ENCODE data around the gene ZBTB38.

ZBTB38 gene

GRCh38 chr3:141395005-141395589 lies 26.8 kb downstream of the ZBTB38 start:
- H3K4me3 ChIP-seq (ENCODE audit: low read length): no peak overlapping the region
- no peak overlapping the region for H4K8ac ChIP-seq (ENCODE audit: low read depth, low read length)
- H3K79me2 ChIP-seq (ENCODE audit: control insufficient read depth, insufficient read depth, low read length): no peaks in the 10 kb centered on the region
- no peak overlapping the region for H3K27ac ChIP-seq (ENCODE audit: low read depth, low read length)
- H2BK5ac ChIP-seq (ENCODE audit: low read length): no peak overlapping the region
- no peak overlapping the region for H3K4me2 ChIP-seq (ENCODE audit: low read length)
- H3K27me3 ChIP-seq (ENCODE audit: insufficient read depth, low read length, poor library complexity): no peaks in the 10 kb centered on the region
- no peak overlapping the region for H3K9ac ChIP-seq (ENCODE audit: low read length)
- H3K4me1 ChIP-seq (ENCODE audit: control insufficient read depth, low read depth, low read length): peaks cover 15% of the 10 kb centered on the region
- no peak overlapping the region for H2BK15ac ChIP-seq (replicated peaks; ENCODE audit: low read depth)
- H3K4ac ChIP-seq (ENCODE audit: low read depth, low read length): no peak overlapping the region
- no CpG with 5 or more reads among the region's 5 CpGs for WGBS (ENCODE audit: extremely low coverage, insufficient coverage, low lambda C conversion rate)
- no peak overlapping the region for H3K23ac ChIP-seq (ENCODE audit: low read length)
- H2AK5ac ChIP-seq (ENCODE audit: low read length): no peak overlapping the region
- no peak overlapping the region for H4K5ac ChIP-seq (ENCODE audit: low read length)
- no peaks in the 10 kb centered on the region for H3K36me3 ChIP-seq (ENCODE audit: control insufficient read depth, insufficient read depth, low read length)
- no peak overlapping the region for H3K18ac ChIP-seq (ENCODE audit: low read length)
- H2BK120ac ChIP-seq (ENCODE audit: low read depth, low read length): no peak overlapping the region
- no peak for DNase-seq
- H3K56ac ChIP-seq (ENCODE audit: low read length): no peak overlapping the region
- H3K79me1 ChIP-seq (ENCODE audit: low read length): no peaks in the 10 kb centered on the region

GRCh38 chr3:141397996-141398395 lies 29.7 kb downstream of the ZBTB38 start:
- no peaks in the 10 kb centered on the region for H3K79me2 ChIP-seq (ENCODE audit: control insufficient read depth, insufficient read depth, low read length)
- H4K8ac ChIP-seq (ENCODE audit: low read depth, low read length): no peak overlapping the region
- no peak overlapping the region for H3K18ac ChIP-seq (ENCODE audit: low read length)
- WGBS (ENCODE audit: extremely low coverage, insufficient coverage, low lambda C conversion rate): no CpG with 5 or more reads among the region's 5 CpGs
- H3K27ac ChIP-seq (ENCODE audit: low read depth, low read length): no peak overlapping the region
- H3K4me3 ChIP-seq (ENCODE audit: low read length): no peak overlapping the region
- no peak overlapping the region for H3K4ac ChIP-seq (ENCODE audit: low read depth, low read length)
- H3K4me1 ChIP-seq (ENCODE audit: control insufficient read depth, low read depth, low read length): peaks cover 15% of the 10 kb centered on the region
- no peak overlapping the region for H2BK5ac ChIP-seq (ENCODE audit: low read length)
- no peak for DNase-seq
- H4K5ac ChIP-seq (ENCODE audit: low read length): no peak overlapping the region
- H3K79me1 ChIP-seq (ENCODE audit: low read length): no peaks in the 10 kb centered on the region
- no peak overlapping the region for H2BK120ac ChIP-seq (ENCODE audit: low read depth, low read length)
- H3K23ac ChIP-seq (ENCODE audit: low read length): no peak overlapping the region
- no peak overlapping the region for H3K4me2 ChIP-seq (ENCODE audit: low read length)
- H3K56ac ChIP-seq (ENCODE audit: low read length): no peak overlapping the region
- H3K27me3 ChIP-seq (ENCODE audit: insufficient read depth, low read length, poor library complexity): no peaks in the 10 kb centered on the region
- H3K9ac ChIP-seq (ENCODE audit: low read length): no peak overlapping the region
- H3K36me3 ChIP-seq (ENCODE audit: control insufficient read depth, insufficient read depth, low read length): no peaks in the 10 kb centered on the region
- peak overlapping the region; percentile 62 for H2BK15ac ChIP-seq (replicated peaks; ENCODE audit: low read depth)
- H2AK5ac ChIP-seq (ENCODE audit: low read length): no peak overlapping the region

GRCh38 chr3:141399200-141399599 lies 30.9 kb downstream of the ZBTB38 start:
- no peak overlapping the region for H2BK5ac ChIP-seq (ENCODE audit: low read length)
- H3K79me2 ChIP-seq (ENCODE audit: control insufficient read depth, insufficient read depth, low read length): no peaks in the 10 kb centered on the region
- WGBS (ENCODE audit: extremely low coverage, insufficient coverage, low lambda C conversion rate): no CpG with 5 or more reads among the region's 2 CpGs
- H2BK15ac ChIP-seq (replicated peaks; ENCODE audit: low read depth): no peak overlapping the region
- H3K27me3 ChIP-seq (ENCODE audit: insufficient read depth, low read length, poor library complexity): no peaks in the 10 kb centered on the region
- H3K56ac ChIP-seq (ENCODE audit: low read length): no peak overlapping the region
- no peak overlapping the region for H2BK120ac ChIP-seq (ENCODE audit: low read depth, low read length)
- no peak overlapping the region for H2AK5ac ChIP-seq (ENCODE audit: low read length)
- no peak overlapping the region for H3K4me2 ChIP-seq (ENCODE audit: low read length)
- no peak overlapping the region for H3K9ac ChIP-seq (ENCODE audit: low read length)
- H3K4ac ChIP-seq (ENCODE audit: low read depth, low read length): no peak overlapping the region
- H4K5ac ChIP-seq (ENCODE audit: low read length): no peak overlapping the region
- peak; percentile 87 for DNase-seq
- no peak overlapping the region for H4K8ac ChIP-seq (ENCODE audit: low read depth, low read length)
- H3K27ac ChIP-seq (ENCODE audit: low read depth, low read length): peak overlapping the region; percentile 45
- H3K4me1 ChIP-seq (ENCODE audit: control insufficient read depth, low read depth, low read length): peaks cover 10% of the 10 kb centered on the region
- H3K18ac ChIP-seq (ENCODE audit: low read length): peak overlapping the region; percentile 47
- no peak overlapping the region for H3K23ac ChIP-seq (ENCODE audit: low read length)
- no peaks in the 10 kb centered on the region for H3K79me1 ChIP-seq (ENCODE audit: low read length)
- H3K36me3 ChIP-seq (ENCODE audit: control insufficient read depth, insufficient read depth, low read length): no peaks in the 10 kb centered on the region
- H3K4me3 ChIP-seq (ENCODE audit: low read length): no peak overlapping the region

GRCh38 chr3:141400073-141400971 lies 32.0 kb downstream of the ZBTB38 start:
- Histone ChIP-seq H3K56ac (ENCODE audit: low read length) (peak overlapping the region; percentile 45), H2BK120ac (ENCODE audit: low read depth, low read length) (peak overlapping the region; percentile 69), H2AK5ac (ENCODE audit: low read length) (no peak overlapping the region), H3K23ac (ENCODE audit: low read length) (no peak overlapping the region), H4K5ac (ENCODE audit: low read length) (no peak overlapping the region), H3K79me2 (ENCODE audit: control insufficient read depth, insufficient read depth, low read length) (no peaks in the 10 kb centered on the region), H3K27me3 (ENCODE audit: insufficient read depth, low read length, poor library complexity) (no peaks in the 10 kb centered on the region), H3K9ac (ENCODE audit: low read length) (peak overlapping the region; percentile 31), H3K79me1 (ENCODE audit: low read length) (no peaks in the 10 kb centered on the region), H3K4me2 (ENCODE audit: low read length) (no peak overlapping the region), H3K4me1 (ENCODE audit: control insufficient read depth, low read depth, low read length) (peaks cover 7% of the 10 kb centered on the region), H2BK15ac (replicated peaks; ENCODE audit: low read depth) (peak overlapping the region; percentile 65), H3K36me3 (ENCODE audit: control insufficient read depth, insufficient read depth, low read length) (no peaks in the 10 kb centered on the region), H4K8ac (ENCODE audit: low read depth, low read length) (no peak overlapping the region), H3K4ac (ENCODE audit: low read depth, low read length) (peak overlapping the region; percentile 76), H2BK5ac (ENCODE audit: low read length) (peak overlapping the region; percentile 74), H3K18ac (ENCODE audit: low read length) (peak overlapping the region; percentile 7), H3K27ac (ENCODE audit: low read depth, low read length) (peak overlapping the region; percentile 77), H3K4me3 (ENCODE audit: low read length) (no peak overlapping the region)
- 100% methylated on average over 1 of the region's 5 CpGs for WGBS (ENCODE audit: extremely low coverage, insufficient coverage, low lambda C conversion rate)
- no peak for DNase-seq

- no peak overlapping the region for H2BK120ac ChIP-seq (ENCODE audit: low read depth, low read length)
- no peaks in the 10 kb centered on the region for H3K79me1 ChIP-seq (ENCODE audit: low read length)
- H2BK15ac ChIP-seq (replicated peaks; ENCODE audit: low read depth): no peak overlapping the region
- no peak overlapping the region for H3K4me2 ChIP-seq (ENCODE audit: low read length)
- H4K5ac ChIP-seq (ENCODE audit: low read length): no peak overlapping the region
- H2BK5ac ChIP-seq (ENCODE audit: low read length): no peak overlapping the region
- H3K4me1 ChIP-seq (ENCODE audit: control insufficient read depth, low read depth, low read length): peaks cover 7% of the 10 kb centered on the region
- WGBS (ENCODE audit: extremely low coverage, insufficient coverage, low lambda C conversion rate): no CpG with 5 or more reads among the region's 1 CpG
- H2AK5ac ChIP-seq (ENCODE audit: low read length): no peak overlapping the region
- no peaks in the 10 kb centered on the region for H3K79me2 ChIP-seq (ENCODE audit: control insufficient read depth, insufficient read depth, low read length)
- H3K27me3 ChIP-seq (ENCODE audit: insufficient read depth, low read length, poor library complexity): no peaks in the 10 kb centered on the region
- no peak overlapping the region for H4K8ac ChIP-seq (ENCODE audit: low read depth, low read length)
- H3K36me3 ChIP-seq (ENCODE audit: control insufficient read depth, insufficient read depth, low read length): no peaks in the 10 kb centered on the region
- no peak for DNase-seq
- no peak overlapping the region for H3K18ac ChIP-seq (ENCODE audit: low read length)
- no peak overlapping the region for H3K4me3 ChIP-seq (ENCODE audit: low read length)
- H3K23ac ChIP-seq (ENCODE audit: low read length): no peak overlapping the region
- no peak overlapping the region for H3K9ac ChIP-seq (ENCODE audit: low read length)
- H3K27ac ChIP-seq (ENCODE audit: low read depth, low read length): no peak overlapping the region
- no peak overlapping the region for H3K56ac ChIP-seq (ENCODE audit: low read length)
- H3K4ac ChIP-seq (ENCODE audit: low read depth, low read length): no peak overlapping the region
Measured at GRCh38 chr3:141401095-141401494, 32.8 kb downstream of the ZBTB38 start.
